Nephron (organoid): ENCODE results near the gene COL13A1.

Source experiments
- H3K27ac Mint-ChIP-seq, 3 experiments: 2 replicates each; pipeline ENCODE4 v1.8.0; 2020; ENCODE audit warnings: mixed read lengths in 3 of 3, mild to moderate bottlenecking in 2 of 3, moderate library complexity in 1 of 3
- H3K27me3 Mint-ChIP-seq: 2 replicates; pipeline ENCODE4 v1.8.0; 2021; ENCODE audit warnings: low read depth, mild to moderate bottlenecking, moderate library complexity, mixed read lengths
- H3K36me3 Mint-ChIP-seq: 2 replicates; pipeline ENCODE4 v1.8.0; 2020; ENCODE audit warnings: low read depth, mixed read lengths
- H3K4me1 Mint-ChIP-seq: 2 replicates; pipeline ENCODE4 v1.8.0; 2020; ENCODE audit warnings: mixed read lengths
- H3K4me3 Mint-ChIP-seq, 3 experiments: 2 replicates each; pipeline ENCODE4 v1.8.0; 2020; ENCODE audit warnings: mild to moderate bottlenecking in 3 of 3, mixed read lengths in 3 of 3, moderate library complexity in 2 of 3
- H3K9me3 Mint-ChIP-seq: 2 replicates; pipeline ENCODE4 v1.8.0; 2020; ENCODE audit warnings: mixed read lengths
- TF ChIP-seq, protein P1 (sequence below), 3 experiments: fragments of 200-600 bp; sonication (generic); IDR thresholded peaks; one replicate each; pipeline ENCODE4 v1.5.0; 2021; ENCODE audit warnings: antibody characterized with exemption in 3 of 3; ENCODE audit not compliant: unreplicated experiment in 3 of 3

COL13A1 gene

DNA sequence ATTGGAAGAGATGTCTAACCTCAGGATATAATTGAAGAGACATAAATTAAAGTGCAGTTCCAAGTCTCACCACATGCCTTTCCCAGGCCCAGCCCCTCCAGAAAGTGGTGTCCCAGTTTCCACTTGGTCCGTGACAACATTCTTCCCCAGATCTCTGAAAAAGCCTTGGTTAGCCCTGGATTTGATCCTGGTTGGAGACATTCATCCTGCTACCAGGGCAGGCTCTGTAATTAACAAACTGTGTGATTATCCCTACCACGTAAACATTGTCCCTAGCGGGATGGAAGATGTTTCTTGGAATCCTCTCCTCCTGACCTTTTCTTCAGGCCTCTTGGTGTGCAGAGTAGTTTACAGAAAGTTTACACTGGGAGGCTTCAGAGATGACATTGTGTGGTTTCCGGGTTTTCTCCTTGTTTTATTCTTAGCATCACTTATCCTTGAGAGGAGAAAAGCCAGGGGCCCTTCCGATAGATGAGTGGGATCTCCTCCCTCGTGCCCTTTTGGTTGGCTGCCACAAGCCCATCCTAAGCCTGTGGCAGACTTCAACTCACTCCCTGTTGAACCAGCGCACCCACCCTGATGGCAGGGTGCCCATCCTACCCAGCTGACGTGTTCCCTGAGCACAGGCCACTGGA lies 83.8 kb downstream of the COL13A1 start:
- Mint-ChIP-seq H3K4me1 (peaks cover 42% of the 10 kb centered on the region), H3K27ac (no peak overlapping the region), H3K9me3 (no peaks in the 10 kb centered on the region), H3K4me3 (no peak overlapping the region), H3K27me3 (peaks cover 7% of the 10 kb centered on the region), H3K36me3 (peaks cover 4% of the 10 kb centered on the region)
- TF ChIP-seq, protein P1, sequence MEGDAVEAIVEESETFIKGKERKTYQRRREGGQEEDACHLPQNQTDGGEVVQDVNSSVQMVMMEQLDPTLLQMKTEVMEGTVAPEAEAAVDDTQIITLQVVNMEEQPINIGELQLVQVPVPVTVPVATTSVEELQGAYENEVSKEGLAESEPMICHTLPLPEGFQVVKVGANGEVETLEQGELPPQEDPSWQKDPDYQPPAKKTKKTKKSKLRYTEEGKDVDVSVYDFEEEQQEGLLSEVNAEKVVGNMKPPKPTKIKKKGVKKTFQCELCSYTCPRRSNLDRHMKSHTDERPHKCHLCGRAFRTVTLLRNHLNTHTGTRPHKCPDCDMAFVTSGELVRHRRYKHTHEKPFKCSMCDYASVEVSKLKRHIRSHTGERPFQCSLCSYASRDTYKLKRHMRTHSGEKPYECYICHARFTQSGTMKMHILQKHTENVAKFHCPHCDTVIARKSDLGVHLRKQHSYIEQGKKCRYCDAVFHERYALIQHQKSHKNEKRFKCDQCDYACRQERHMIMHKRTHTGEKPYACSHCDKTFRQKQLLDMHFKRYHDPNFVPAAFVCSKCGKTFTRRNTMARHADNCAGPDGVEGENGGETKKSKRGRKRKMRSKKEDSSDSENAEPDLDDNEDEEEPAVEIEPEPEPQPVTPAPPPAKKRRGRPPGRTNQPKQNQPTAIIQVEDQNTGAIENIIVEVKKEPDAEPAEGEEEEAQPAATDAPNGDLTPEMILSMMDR (IDR thresholded peaks at IDR 0.05; ENCODE audit: unreplicated experiment in 3 of 3), result peak; percentile 40 to 49 (median 41)

DNA sequence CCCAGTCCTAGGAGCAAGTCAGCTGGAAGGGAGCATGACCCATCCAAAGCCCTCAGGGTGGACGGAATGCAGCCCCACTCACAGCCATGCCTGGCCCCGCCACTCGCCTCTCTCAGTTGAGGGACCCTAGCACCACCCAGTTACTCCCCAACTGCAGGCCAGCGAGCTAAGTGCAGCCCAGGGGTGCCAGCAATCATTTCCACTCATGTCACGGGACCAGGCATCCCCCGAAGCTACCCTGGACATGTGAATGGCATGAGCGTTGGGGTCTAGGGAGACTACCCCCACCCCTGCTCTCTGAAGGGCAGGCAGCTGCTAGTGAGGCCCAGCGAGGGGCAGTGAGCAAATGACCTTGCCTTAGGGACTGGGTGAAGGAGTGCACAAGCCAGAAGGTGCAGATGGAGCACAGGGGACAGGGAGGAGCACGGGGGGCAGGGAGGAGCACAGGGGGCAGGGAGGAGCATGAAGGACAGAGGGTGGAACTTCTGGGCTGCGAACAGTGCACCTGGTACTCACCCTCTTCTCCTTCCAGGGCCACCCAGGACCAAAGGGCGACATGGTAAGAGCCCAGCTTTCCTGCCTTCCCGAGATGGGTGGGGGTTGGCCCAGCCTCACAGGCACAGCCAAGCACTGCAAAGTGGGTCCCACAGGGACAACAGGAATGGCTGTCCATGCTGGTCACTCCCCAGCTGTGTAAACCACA lies 87.3 kb downstream of the COL13A1 start:
- no peak overlapping the region for H3K27ac Mint-ChIP-seq

DNA sequence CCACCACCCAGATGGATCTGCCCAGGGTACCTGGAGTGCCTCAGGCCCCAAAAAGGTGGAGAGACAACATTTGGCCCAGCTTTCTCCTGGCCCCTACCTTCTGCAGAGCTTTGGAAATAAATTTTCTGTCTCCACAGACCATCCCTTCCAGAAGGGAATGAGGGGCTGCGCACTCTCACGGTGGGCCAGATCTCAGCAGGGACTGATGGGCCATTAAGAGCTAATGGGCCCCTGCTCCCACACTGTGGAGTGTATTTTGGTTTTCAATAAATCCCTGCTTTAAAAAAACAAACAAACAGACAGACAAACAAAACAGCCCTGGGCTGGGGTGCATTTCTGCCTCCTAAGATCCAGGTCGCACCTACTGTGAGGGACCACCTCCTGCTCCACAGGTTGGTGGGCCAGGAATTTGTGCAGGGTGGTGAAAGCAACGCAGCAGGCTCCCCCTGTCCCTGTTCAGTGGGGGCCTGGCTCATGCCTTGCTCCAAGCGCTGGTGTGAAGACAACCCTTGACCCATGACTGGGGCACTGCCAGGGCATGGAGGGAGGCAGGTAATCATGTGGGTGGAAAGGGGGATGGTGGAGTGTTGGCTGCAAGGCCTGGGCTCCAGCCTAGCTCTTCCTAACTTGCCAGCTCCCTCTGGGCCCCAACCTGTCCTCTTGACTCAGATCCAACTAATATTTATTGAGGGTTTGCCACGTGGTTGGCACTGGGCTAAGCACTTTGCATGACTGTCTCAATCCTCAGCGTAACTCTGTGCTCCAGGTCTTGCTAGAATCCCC lies 88.5 kb downstream of the COL13A1 start:
- Mint-ChIP-seq H3K9me3 (no peaks in the 10 kb centered on the region), H3K4me3 (no peak overlapping the region), H3K4me1 (peaks cover 10% of the 10 kb centered on the region), H3K36me3 (peaks cover 9% of the 10 kb centered on the region), H3K27me3 (peaks cover 4% of the 10 kb centered on the region), H3K27ac (no peak overlapping the region)
- TF ChIP-seq, protein P1 (IDR thresholded peaks at IDR 0.05; ENCODE audit: unreplicated experiment in 3 of 3), result no peak

More for the DNA sequence above, 87.3 kb downstream of the COL13A1 start:
- TF ChIP-seq, protein P1 (IDR thresholded peaks at IDR 0.05; ENCODE audit: unreplicated experiment in 3 of 3), result no peak
- Mint-ChIP-seq H3K36me3 (peaks cover 9% of the 10 kb centered on the region), H3K9me3 (no peaks in the 10 kb centered on the region), H3K27me3 (no peaks in the 10 kb centered on the region), H3K4me3 (no peak overlapping the region), H3K4me1 (peaks cover 21% of the 10 kb centered on the region)

DNA sequence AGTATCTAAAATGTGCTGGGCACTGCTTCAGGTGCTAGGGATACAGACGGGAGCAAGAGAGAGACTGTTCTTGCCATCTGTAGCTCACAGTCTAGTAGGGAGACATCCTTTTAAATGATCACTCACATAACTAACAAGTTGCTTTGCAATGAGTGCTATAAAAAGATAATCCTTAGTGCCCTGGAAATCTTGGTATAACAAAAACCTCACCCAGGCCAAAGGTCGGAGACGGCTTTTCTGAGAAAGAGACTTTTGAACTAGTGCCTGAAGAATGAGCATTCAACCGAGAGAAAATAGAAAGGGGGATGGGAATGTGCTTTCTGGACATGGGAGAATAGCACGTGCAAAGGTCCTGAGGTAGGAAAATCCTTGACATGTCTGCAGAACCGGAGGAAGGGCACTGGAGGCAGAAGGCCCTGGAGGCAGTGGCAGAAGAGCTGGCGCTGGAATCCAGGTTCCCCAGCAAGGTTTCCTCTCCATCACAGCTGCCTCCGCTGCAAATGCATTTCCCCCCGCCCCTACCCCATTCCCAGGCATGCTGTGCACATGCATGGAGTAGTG lies 89.4 kb downstream of the COL13A1 start:
- Mint-ChIP-seq H3K36me3 (peaks cover 9% of the 10 kb centered on the region), H3K4me3 (no peak overlapping the region), H3K27me3 (peaks cover 4% of the 10 kb centered on the region), H3K9me3 (no peaks in the 10 kb centered on the region), H3K4me1 (peaks cover 9% of the 10 kb centered on the region), H3K27ac (no peak overlapping the region)
- TF ChIP-seq, protein P1 (IDR thresholded peaks at IDR 0.05; ENCODE audit: unreplicated experiment in 3 of 3), result no peak

DNA sequence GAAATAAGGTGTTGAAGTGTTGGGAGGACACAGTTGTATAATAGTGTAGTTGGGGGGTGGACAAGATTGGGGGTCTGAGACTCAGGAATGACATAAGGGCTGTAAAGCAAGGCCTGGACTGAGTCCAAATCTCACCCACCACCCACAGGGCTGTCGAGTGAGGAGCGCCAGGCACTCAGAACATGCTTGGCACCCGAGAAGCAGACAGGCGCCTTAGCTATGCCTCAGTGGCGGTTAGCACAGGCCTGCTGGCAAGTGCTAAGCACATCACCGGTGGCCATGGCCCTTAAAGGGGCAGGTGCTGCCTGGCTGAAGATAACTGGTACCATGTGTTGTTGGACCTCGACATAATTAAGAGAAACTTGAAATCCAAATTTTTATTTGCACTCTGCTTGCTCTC lies 90.7 kb downstream of the COL13A1 start:
- Mint-ChIP-seq H3K4me1 (peaks cover 19% of the 10 kb centered on the region), H3K36me3 (peaks cover 6% of the 10 kb centered on the region), H3K4me3 (no peak overlapping the region), H3K27ac (no peak overlapping the region), H3K9me3 (no peaks in the 10 kb centered on the region), H3K27me3 (peaks cover 4% of the 10 kb centered on the region)
- TF ChIP-seq, protein P1 (IDR thresholded peaks at IDR 0.05; ENCODE audit: unreplicated experiment in 3 of 3), result no peak
